ENCODE results near the gene DTX3L.

The DTX3L gene

GRCh38 chr3:122553171-122553570 lies 11.0 kb upstream of the DTX3L start:
- H3K9ac ChIP-seq (ENCODE audit: low read depth, low read length, poor library complexity, severe bottlenecking) = no peak overlapping the region
- no peaks in the 10 kb centered on the region for H3K27me3 ChIP-seq (ENCODE audit: insufficient read depth, low read length, poor library complexity, severe bottlenecking)
- H3K4me2 ChIP-seq (ENCODE audit: low read depth, low read length, poor library complexity, severe bottlenecking) = no peak overlapping the region
- H4K20me1 ChIP-seq (ENCODE audit: insufficient read depth, low read length, poor library complexity, severe bottlenecking) = no peaks in the 10 kb centered on the region
- no peaks in the 10 kb centered on the region for H3K36me3 ChIP-seq (ENCODE audit: insufficient read depth, low read length)
- no peak overlapping the region for H3K4me3 ChIP-seq (ENCODE audit: low read length, poor library complexity, severe bottlenecking)
- H3F3A ChIP-seq (ENCODE audit: low read depth) = no peaks in the 10 kb centered on the region
- H3K79me2 ChIP-seq (ENCODE audit: insufficient read depth, low read length) = no peaks in the 10 kb centered on the region
- no peak overlapping the region for H2AFZ ChIP-seq (ENCODE audit: low read length)
- no peaks in the 10 kb centered on the region for H3K4me1 ChIP-seq (ENCODE audit: insufficient read depth, low read length, poor library complexity, severe bottlenecking)
- no peak for TF ChIP-seq EZH2phosphoT487 (IDR thresholded peaks at IDR 0.05; ENCODE audit: borderline replicate concordance)
- TF ChIP-seq CTCF (conservative IDR thresholded peaks at IDR 0.05; ENCODE audit: low read length) = no peak
- no peaks in the 10 kb centered on the region for H3K9me3 ChIP-seq (ENCODE audit: insufficient read depth, low read depth, low read length)
- H3K9me2 ChIP-seq (replicated peaks; ENCODE audit: low read depth, low read length) = no peaks in the 10 kb centered on the region

GRCh38 chr3:122555275-122556071 lies 8.7 kb upstream of the DTX3L start:
- no peak for TF ChIP-seq CTCF (conservative IDR thresholded peaks at IDR 0.05; ENCODE audit: low read length)
- no peak for TF ChIP-seq EZH2phosphoT487 (IDR thresholded peaks at IDR 0.05; ENCODE audit: borderline replicate concordance)
- Histone ChIP-seq H2AFZ (ENCODE audit: low read length) (no peak overlapping the region), H3K27me3 (ENCODE audit: insufficient read depth, low read length, poor library complexity, severe bottlenecking) (no peaks in the 10 kb centered on the region), H4K20me1 (ENCODE audit: insufficient read depth, low read length, poor library complexity, severe bottlenecking) (no peaks in the 10 kb centered on the region), H3K9me2 (replicated peaks; ENCODE audit: low read depth, low read length) (no peaks in the 10 kb centered on the region), H3F3A (ENCODE audit: low read depth) (no peaks in the 10 kb centered on the region), H3K9ac (ENCODE audit: low read depth, low read length, poor library complexity, severe bottlenecking) (no peak overlapping the region), H3K4me3 (ENCODE audit: low read length, poor library complexity, severe bottlenecking) (no peak overlapping the region), H3K4me1 (ENCODE audit: insufficient read depth, low read length, poor library complexity, severe bottlenecking) (no peaks in the 10 kb centered on the region), H3K4me2 (ENCODE audit: low read depth, low read length, poor library complexity, severe bottlenecking) (no peak overlapping the region), H3K36me3 (ENCODE audit: insufficient read depth, low read length) (no peaks in the 10 kb centered on the region), H3K9me3 (ENCODE audit: insufficient read depth, low read depth, low read length) (no peaks in the 10 kb centered on the region), H3K79me2 (ENCODE audit: insufficient read depth, low read length) (no peaks in the 10 kb centered on the region)

- H3K9ac ChIP-seq (ENCODE audit: low read depth, low read length, poor library complexity, severe bottlenecking) = no peak overlapping the region
- TF ChIP-seq EZH2phosphoT487 (IDR thresholded peaks at IDR 0.05; ENCODE audit: borderline replicate concordance) = no peak
- no peak for TF ChIP-seq CTCF (conservative IDR thresholded peaks at IDR 0.05; ENCODE audit: low read length)
- no peaks in the 10 kb centered on the region for H3F3A ChIP-seq (ENCODE audit: low read depth)
- H2AFZ ChIP-seq (ENCODE audit: low read length) = no peak overlapping the region
- H3K36me3 ChIP-seq (ENCODE audit: insufficient read depth, low read length) = no peaks in the 10 kb centered on the region
- no peaks in the 10 kb centered on the region for H3K9me2 ChIP-seq (replicated peaks; ENCODE audit: low read depth, low read length)
- H3K4me1 ChIP-seq (ENCODE audit: insufficient read depth, low read length, poor library complexity, severe bottlenecking) = peaks cover 3% of the 10 kb centered on the region
- no peaks in the 10 kb centered on the region for H3K9me3 ChIP-seq (ENCODE audit: insufficient read depth, low read depth, low read length)
- H3K4me3 ChIP-seq (ENCODE audit: low read length, poor library complexity, severe bottlenecking) = no peak overlapping the region
- no peaks in the 10 kb centered on the region for H3K79me2 ChIP-seq (ENCODE audit: insufficient read depth, low read length)
- no peaks in the 10 kb centered on the region for H3K27me3 ChIP-seq (ENCODE audit: insufficient read depth, low read length, poor library complexity, severe bottlenecking)
- no peaks in the 10 kb centered on the region for H4K20me1 ChIP-seq (ENCODE audit: insufficient read depth, low read length, poor library complexity, severe bottlenecking)
- H3K4me2 ChIP-seq (ENCODE audit: low read depth, low read length, poor library complexity, severe bottlenecking) = no peak overlapping the region
Measured at GRCh38 chr3:122557356-122557755, 6.8 kb upstream of the DTX3L start.
